Measurements from ENCODE around the gene MARCHF9.

The MARCHF9 gene

DNA sequence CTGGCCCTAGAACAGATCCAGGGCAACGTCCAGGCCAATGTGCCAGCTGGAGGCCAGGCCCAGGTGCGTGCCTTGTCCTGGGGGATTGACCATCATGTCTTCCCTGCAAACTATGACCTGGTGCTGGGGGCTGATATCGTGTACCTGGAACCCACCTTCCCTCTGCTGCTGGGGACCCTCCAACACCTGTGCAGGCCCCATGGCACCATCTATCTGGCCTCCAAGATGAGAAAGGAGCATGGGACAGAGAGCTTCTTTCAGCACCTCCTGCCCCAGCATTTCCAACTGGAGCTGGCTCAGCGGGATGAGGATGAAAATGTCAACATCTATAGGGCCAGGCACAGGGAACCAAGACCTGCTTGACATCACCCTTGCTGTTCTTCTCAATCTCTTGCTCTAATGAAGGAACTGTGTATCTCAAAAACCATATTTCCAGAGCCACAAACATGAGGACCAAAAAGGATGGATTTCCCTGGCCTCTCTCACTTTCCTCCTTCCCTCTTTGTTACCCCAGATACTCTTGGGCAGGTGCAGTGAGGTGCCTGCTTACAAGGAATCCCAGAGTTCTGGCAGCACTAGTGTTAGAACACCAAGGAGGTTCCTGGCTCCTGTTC lies 25.5 kb downstream of the MARCHF9 start:
- DNase-seq: no peak

DNA sequence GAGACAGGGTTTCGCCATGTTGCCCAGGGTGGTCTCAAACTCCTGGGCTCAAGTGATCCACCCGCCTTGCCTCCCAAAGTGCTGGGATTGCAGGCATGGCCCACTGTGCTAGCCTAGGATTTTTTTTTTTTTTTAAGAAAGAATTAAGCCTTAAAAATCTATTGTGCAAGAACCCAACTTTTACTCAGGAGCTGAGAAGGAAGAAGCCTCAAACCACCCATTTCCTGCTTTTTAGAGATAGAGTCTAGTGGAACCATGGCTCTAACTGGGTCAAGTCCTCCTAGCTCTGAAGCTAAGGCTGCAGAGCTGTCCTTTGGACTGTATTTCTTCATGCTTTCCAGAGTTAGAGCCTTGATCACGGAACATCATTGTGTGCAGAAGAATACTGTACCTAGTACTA lies 26.3 kb downstream of the MARCHF9 start:
- H3K4me1 ChIP-seq: no peaks in the 10 kb centered on the region
- peaks cover 12% of the 10 kb centered on the region for H3K36me3 ChIP-seq
- DNase-seq: no peak
- no peaks in the 10 kb centered on the region for H3K9me3 ChIP-seq
- TF ChIP-seq, protein P1, sequence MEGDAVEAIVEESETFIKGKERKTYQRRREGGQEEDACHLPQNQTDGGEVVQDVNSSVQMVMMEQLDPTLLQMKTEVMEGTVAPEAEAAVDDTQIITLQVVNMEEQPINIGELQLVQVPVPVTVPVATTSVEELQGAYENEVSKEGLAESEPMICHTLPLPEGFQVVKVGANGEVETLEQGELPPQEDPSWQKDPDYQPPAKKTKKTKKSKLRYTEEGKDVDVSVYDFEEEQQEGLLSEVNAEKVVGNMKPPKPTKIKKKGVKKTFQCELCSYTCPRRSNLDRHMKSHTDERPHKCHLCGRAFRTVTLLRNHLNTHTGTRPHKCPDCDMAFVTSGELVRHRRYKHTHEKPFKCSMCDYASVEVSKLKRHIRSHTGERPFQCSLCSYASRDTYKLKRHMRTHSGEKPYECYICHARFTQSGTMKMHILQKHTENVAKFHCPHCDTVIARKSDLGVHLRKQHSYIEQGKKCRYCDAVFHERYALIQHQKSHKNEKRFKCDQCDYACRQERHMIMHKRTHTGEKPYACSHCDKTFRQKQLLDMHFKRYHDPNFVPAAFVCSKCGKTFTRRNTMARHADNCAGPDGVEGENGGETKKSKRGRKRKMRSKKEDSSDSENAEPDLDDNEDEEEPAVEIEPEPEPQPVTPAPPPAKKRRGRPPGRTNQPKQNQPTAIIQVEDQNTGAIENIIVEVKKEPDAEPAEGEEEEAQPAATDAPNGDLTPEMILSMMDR (IDR thresholded peaks at IDR 0.05; ENCODE audit: low read depth, low read length): no peak
- H3K27me3 ChIP-seq: no peaks in the 10 kb centered on the region
- no peak overlapping the region for H3K4me3 ChIP-seq (ENCODE audit: low read depth, low read length)

More for the DNA sequence above, 25.5 kb downstream of the MARCHF9 start:
- H3K36me3 ChIP-seq: peaks cover 5% of the 10 kb centered on the region
- no peaks in the 10 kb centered on the region for H3K9me3 ChIP-seq
- H3K4me3 ChIP-seq (ENCODE audit: low read depth, low read length): no peak overlapping the region
- TF ChIP-seq, protein P1 (IDR thresholded peaks at IDR 0.05; ENCODE audit: low read depth, low read length): no peak
- no peaks in the 10 kb centered on the region for H3K4me1 ChIP-seq
- H3K27me3 ChIP-seq: no peaks in the 10 kb centered on the region

DNA sequence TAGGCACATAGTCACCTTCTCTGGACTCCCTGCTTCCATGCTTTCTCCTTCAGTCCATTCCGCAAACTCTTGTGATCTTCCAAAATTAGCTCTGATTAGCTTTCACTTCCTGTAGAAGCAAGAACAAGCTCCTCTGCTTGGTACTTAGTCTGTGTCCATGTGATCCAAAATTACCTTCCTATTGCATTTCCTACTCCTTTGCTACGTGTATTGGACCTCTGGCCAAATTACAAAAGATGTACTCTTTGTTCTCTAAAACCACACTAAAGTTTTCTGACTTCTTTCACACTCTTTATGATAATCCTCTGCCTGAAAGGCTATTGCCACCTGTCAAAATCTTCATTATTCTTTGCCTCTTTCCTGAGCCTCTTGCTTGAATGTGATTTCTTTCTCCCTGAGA lies 26.9 kb downstream of the MARCHF9 start:
- Histone ChIP-seq H3K27me3 (no peaks in the 10 kb centered on the region), H3K4me1 (no peaks in the 10 kb centered on the region), H3K9me3 (no peaks in the 10 kb centered on the region), H3K36me3 (peaks cover 18% of the 10 kb centered on the region), H3K4me3 (ENCODE audit: low read depth, low read length) (no peak overlapping the region)
- TF ChIP-seq, protein P1 (IDR thresholded peaks at IDR 0.05; ENCODE audit: low read depth, low read length): no peak
- no peak for DNase-seq

DNA sequence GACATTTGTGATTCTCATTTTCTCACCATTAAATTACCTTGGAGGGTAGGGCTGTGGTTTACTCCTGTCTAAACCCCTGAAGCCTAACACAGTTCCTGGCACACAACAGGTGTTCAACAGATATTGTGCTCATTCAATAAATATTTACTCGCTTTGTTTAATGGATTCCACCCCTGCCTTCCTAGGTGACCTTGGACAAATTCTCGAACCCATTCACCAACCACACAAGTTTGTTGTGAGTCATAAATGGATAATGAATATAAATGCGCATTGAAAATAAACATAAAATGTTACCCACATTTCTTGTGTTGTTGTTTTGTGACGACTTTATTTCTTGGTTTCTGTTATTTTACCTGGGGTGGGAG lies 27.3 kb downstream of the MARCHF9 start:
- Histone ChIP-seq H3K9me3 (no peaks in the 10 kb centered on the region), H3K4me3 (ENCODE audit: low read depth, low read length) (peak overlapping the region; percentile 100), H3K36me3 (peaks cover 22% of the 10 kb centered on the region), H3K4me1 (no peaks in the 10 kb centered on the region), H3K27me3 (no peaks in the 10 kb centered on the region)
- no peak for DNase-seq
- TF ChIP-seq, protein P1 (IDR thresholded peaks at IDR 0.05; ENCODE audit: low read depth, low read length): no peak

GRCh38 chr12:57782608-57783465 lies 27.9 kb downstream of the MARCHF9 start, which contains the start of gene TSFM:
Gene TSFM (plus strand): TSS chr12:57782787. CDS start chr12:57782802, 15 bp downstream.
- TF ChIP-seq, protein P1 (IDR thresholded peaks at IDR 0.05; ENCODE audit: low read depth, low read length): peak; percentile 95
- no peaks in the 10 kb centered on the region for H3K9me3 ChIP-seq
- peaks cover 28% of the 10 kb centered on the region for H3K36me3 ChIP-seq
- no peaks in the 10 kb centered on the region for H3K27me3 ChIP-seq
- H3K4me3 ChIP-seq (ENCODE audit: low read depth, low read length): peak within 1 kb of the TSS; percentile 100
- no peaks in the 10 kb centered on the region for H3K4me1 ChIP-seq
- DNase-seq: peak; percentile 97

GRCh38 chr12:57783466-57783801 lies 28.5 kb downstream of the MARCHF9 start:
- TF ChIP-seq, protein P1 (IDR thresholded peaks at IDR 0.05; ENCODE audit: low read depth, low read length): no peak
- H3K9me3 ChIP-seq: no peaks in the 10 kb centered on the region; the same call in 1 of the 2 replicates
- H3K4me3 ChIP-seq (ENCODE audit: low read depth, low read length): peak overlapping the region; percentile 100
- no peaks in the 10 kb centered on the region for H3K4me1 ChIP-seq
- H3K36me3 ChIP-seq: peaks cover 32% of the 10 kb centered on the region
- no peak for DNase-seq
- no peaks in the 10 kb centered on the region for H3K27me3 ChIP-seq

All from BE2C (cell line).